Cardiac septum (tissue), 1 donor: Measurements from ENCODE around the gene CDH24. TPM values are rescaled to one million over a fixed set of nuclear protein-coding genes. Genes with fewer than 3 reads are reported as not detected.
"Not testable (repeated sequence)": the region's sequence is repeated elsewhere in the genome, so short reads cannot be mapped to it uniquely, and the experiment has no call there.

Experiments
- DNase-seq: peaks from one replicate; pipeline ENCODE4 v3.0.0-alpha.2; 2020; ENCODE audit warnings: low spot score
- intact Hi-C: fragments of 100-400 bp; cut with DNase I; formaldehyde crosslinking; loops from one replicate; pipeline ENCODE4 v1.14.0; 2022
- total RNA-seq: library from RNA; stranded (reverse); fragmentation: NEBNext Ultra II Directional; extraction: Animal tissue kit (Norgen Biotek cat#: 25700); gene quantifications from one replicate; pipeline ENCODE4 v1.2.1, GENCODE V29; 2021
- donor health status: DM: no; HTN: no; CAD: no.

CDH24 gene
- total RNA-seq, 1 donor from 2014 or later: 2.6 TPM

GRCh38 chr14:23006188-23006534 is 51.2 kb downstream of the CDH24 start:
- no peak for DNase-seq
- intact Hi-C loops: loop anchor here (5.0 kb wide), 1 partner anchor 51 kb away; the partner anchor contains the start of gene CDH24

DNA sequence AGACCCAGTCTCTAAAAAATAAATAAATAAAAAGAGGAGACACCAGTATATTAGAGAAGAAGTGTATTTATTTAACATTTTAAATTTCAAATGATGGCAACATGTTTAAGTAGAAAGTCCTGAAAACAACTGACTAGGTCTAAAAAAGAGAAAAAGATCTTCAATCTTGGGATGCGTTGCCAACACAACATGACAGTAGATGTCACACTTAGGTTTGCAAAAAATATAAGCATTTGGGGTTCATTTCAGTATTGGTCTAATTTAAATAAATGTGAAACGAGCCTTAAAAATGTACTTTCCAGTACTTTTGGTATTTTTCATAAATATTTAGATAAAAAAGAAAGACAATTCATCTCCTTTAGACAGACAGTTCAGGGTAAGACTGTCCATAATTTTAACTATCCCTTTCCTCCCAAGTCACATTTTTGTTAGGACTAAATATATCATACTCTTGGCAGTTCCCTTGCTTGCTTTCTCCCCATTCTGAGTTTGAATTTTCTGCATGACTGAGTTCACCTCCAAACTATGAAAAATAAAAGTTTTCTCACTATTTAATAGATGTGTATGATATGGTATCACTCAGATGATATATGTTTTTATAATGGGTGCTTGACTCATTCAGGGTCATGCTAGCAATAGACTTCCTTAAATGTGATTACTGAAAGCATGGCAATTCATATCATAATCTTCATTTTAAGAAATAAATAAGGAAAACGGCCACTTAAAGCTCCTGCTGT is 51.7 kb downstream of the CDH24 start:
- intact Hi-C loops: loop anchor here (5.0 kb wide), 1 partner anchor 52 kb away; the partner anchor contains the start of gene CDH24
- no peak for DNase-seq

GRCh38 chr14:23004274-23004673 is 53.0 kb downstream of the CDH24 start:
- DNase-seq, intact Hi-C loops: not testable (repeated sequence)

DNA sequence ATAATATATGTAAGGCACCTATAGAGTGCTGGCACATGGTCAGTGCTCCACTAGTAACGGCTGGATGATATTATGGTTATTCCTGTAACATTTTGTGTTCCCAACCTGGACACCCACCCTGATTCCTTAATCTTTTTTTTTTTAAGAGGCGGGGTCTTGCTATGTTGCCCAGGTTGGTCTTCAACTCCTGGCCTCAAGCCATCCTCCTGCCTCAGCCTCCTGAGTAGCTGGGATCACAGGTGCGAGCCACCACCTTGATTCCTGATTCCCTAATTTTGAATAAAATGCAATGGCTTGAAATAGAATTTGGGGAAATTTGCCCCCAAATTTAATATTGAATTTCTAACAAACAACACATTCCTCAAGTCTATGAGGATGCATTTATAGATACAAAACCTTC is 54.7 kb downstream of the CDH24 start:
- intact Hi-C loops: no loop called here
- DNase-seq: no peak

GRCh38 chr14:23000860-23001259 is 56.5 kb downstream of the CDH24 start:
- no peak for DNase-seq
- intact Hi-C loops: no loop called here

DNA sequence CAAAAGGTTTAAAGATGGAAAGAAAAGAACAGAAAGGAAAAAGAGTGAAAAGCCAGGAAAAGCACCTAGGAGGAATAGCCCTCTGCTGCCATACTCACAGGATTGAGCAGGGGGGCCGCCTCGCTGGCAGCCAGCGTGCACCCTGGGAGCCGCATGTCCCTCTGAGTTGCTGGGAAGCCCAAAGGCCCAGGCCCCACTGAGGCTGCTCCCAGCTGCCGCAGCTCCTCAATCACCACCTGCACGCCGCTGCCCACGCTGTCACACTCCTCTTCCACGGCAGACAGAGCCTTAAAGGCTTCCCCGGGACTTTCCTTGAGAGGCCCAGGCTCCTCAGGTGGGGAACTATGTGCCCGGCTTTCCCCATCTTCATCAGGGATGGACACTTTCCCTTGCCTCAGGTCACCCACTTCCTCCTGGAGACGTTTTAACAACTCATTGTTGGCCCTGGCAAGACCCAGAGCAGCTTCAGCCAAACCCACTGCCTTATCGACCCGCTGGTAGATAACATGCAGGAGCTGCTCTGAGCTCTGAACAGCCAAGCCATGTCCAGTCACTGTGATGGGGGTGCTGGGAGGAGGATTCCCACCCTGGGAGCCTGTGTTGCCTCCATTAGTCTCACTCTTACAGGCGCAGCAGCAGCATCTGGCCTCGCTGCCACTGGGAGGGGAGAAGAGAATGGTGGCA is 58.8 kb downstream of the CDH24 start:
- intact Hi-C loops: no loop called here
- DNase-seq: no peak

- intact Hi-C loops: no loop called here
- DNase-seq: no peak
Observed at GRCh38 chr14:22997676-22998323, 59.5 kb downstream of the CDH24 start.

Other genes with a start within 250 kb of the CDH24 start
- gene SLC7A7, start 242.1 kb downstream of the CDH24 start, total RNA-seq: 2.3 TPM
- 96.7 TPM for gene MRPL52, start 227.6 kb downstream of the CDH24 start, total RNA-seq
- gene MMP14, start 220.9 kb downstream of the CDH24 start, total RNA-seq: 26.1 TPM
- 71.0 TPM for gene LRP10, start 185.8 kb downstream of the CDH24 start, total RNA-seq
- gene REM2, start 174.3 kb downstream of the CDH24 start, total RNA-seq: 0.19 TPM
- 48.1 TPM for gene RBM23, start 138.4 kb downstream of the CDH24 start, total RNA-seq
- gene PRMT5, start 128.1 kb downstream of the CDH24 start, total RNA-seq: 40.2 TPM
- gene HAUS4, start 100.4 kb downstream of the CDH24 start, total RNA-seq: 16.5 TPM
- 14.0 TPM for gene AJUBA, start 75.0 kb downstream of the CDH24 start, total RNA-seq
- 3.7 TPM for gene C14orf93, start 47.4 kb downstream of the CDH24 start, total RNA-seq
- 120 TPM for gene PSMB5, start 22.6 kb downstream of the CDH24 start, total RNA-seq
- not detected for gene PSMB11, start 15.3 kb downstream of the CDH24 start, total RNA-seq
- gene ACIN1, start 37.6 kb upstream of the CDH24 start, total RNA-seq: 72.4 TPM
- 28.9 TPM for gene C14orf119, start 38.0 kb upstream of the CDH24 start, total RNA-seq
- not detected for gene CIROP, start 47.5 kb upstream of the CDH24 start, total RNA-seq
- not detected for gene CEBPE, start 61.7 kb upstream of the CDH24 start, total RNA-seq
- 4.4 TPM for gene SLC7A8, start 126.1 kb upstream of the CDH24 start, total RNA-seq
- gene RNF212B, start 180.4 kb upstream of the CDH24 start, total RNA-seq: not detected
- gene HOMEZ, start 228.6 kb upstream of the CDH24 start, total RNA-seq: 9.0 TPM
- gene PPP1R3E, start 245.3 kb upstream of the CDH24 start, total RNA-seq: 6.2 TPM
- 48.2 TPM for gene BCL2L2, start 249.3 kb upstream of the CDH24 start, total RNA-seq